Limb (tissue), 2 donors: ENCODE data around the gene HDHD5.

Experiments used
- DNase-seq, 2 donors: peaks; one replicate each; pipeline ENCODE4 v3.0.0-alpha.2; 2016; ENCODE audit errors: extremely low spot score in 2 of 2

The HDHD5 gene

GRCh38 chr22:17158568-17159503 lies at the start of gene HDHD5:
Gene HDHD5 (minus strand): TSS chr22:17159277. CDS start chr22:17159251, 26 bp downstream.
- peak; percentile 83 to 96 for DNase-seq

- DNase-seq: no peak
These were observed 46.4 kb upstream of the HDHD5 start for GRCh38 chr22:17205432-17205831.

GRCh38 chr22:17201285-17201945 lies 42.3 kb upstream of the HDHD5 start:
- no peak for DNase-seq

GRCh38 chr22:17199003-17199731 lies 40.1 kb upstream of the HDHD5 start:
- peak; percentile 79 to 87 for DNase-seq

GRCh38 chr22:17198170-17199002 lies 39.3 kb upstream of the HDHD5 start:
- DNase-seq: peak; percentile 65 to 78

GRCh38 chr22:17194213-17194612 lies 35.1 kb upstream of the HDHD5 start:
- DNase-seq: no peak

GRCh38 chr22:17192186-17192585 lies 33.1 kb upstream of the HDHD5 start:
- no peak for DNase-seq

- no peak for DNase-seq
These were observed 32.2 kb upstream of the HDHD5 start for GRCh38 chr22:17191163-17191784.

- no peak for DNase-seq
These were observed 31.6 kb upstream of the HDHD5 start for GRCh38 chr22:17190702-17191101.

GRCh38 chr22:17176715-17177114 lies 17.6 kb upstream of the HDHD5 start:
- no peak for DNase-seq

GRCh38 chr22:17172029-17172833 lies 13.2 kb upstream of the HDHD5 start:
- no peak for DNase-seq

GRCh38 chr22:17171153-17172028 lies 12.3 kb upstream of the HDHD5 start:
- DNase-seq: peak; percentile 82 to 88

- DNase-seq: no peak
These were observed 8.4 kb upstream of the HDHD5 start for GRCh38 chr22:17167486-17167885.

GRCh38 chr22:17164392-17165024 lies 5.4 kb upstream of the HDHD5 start:
- DNase-seq: no peak

- no peak for DNase-seq
These were observed 3.7 kb upstream of the HDHD5 start for GRCh38 chr22:17162731-17163130.

GRCh38 chr22:17161991-17162390 lies 2.9 kb upstream of the HDHD5 start:
- no peak for DNase-seq

GRCh38 chr22:17159504-17159951 lies 451 bp upstream of the HDHD5 start:
- no peak for DNase-seq

GRCh38 chr22:17158176-17158567 lies 905 bp downstream of the HDHD5 start:
- no peak for DNase-seq
